H54 (cell line): ENCODE data around the gene PGRMC2.

Experiments used
- DNase-seq: peaks from one replicate; pipeline ENCODE4 v3.0.0; 2011; ENCODE audit warnings: low spot score, mixed read lengths; ENCODE audit not compliant: insufficient read length
- FAIRE-seq: peaks from 3 replicates; lab custom pipeline; 2011; peaks lifted over from hg19 to GRCh38; lab: Jason Lieb, UNC
- POLR2A ChIP-seq: IDR thresholded peaks from 2 replicates; pipeline ENCODE4 v1.6.1; 2011; ENCODE audit warnings: low read depth, mild to moderate bottlenecking, low read length

PGRMC2 gene

GRCh38 chr4:128290526-128290925 is 2.9 kb upstream of the PGRMC2 start:
- no peak for FAIRE-seq
- no peak for TF ChIP-seq POLR2A
- DNase-seq = no peak

DNA sequence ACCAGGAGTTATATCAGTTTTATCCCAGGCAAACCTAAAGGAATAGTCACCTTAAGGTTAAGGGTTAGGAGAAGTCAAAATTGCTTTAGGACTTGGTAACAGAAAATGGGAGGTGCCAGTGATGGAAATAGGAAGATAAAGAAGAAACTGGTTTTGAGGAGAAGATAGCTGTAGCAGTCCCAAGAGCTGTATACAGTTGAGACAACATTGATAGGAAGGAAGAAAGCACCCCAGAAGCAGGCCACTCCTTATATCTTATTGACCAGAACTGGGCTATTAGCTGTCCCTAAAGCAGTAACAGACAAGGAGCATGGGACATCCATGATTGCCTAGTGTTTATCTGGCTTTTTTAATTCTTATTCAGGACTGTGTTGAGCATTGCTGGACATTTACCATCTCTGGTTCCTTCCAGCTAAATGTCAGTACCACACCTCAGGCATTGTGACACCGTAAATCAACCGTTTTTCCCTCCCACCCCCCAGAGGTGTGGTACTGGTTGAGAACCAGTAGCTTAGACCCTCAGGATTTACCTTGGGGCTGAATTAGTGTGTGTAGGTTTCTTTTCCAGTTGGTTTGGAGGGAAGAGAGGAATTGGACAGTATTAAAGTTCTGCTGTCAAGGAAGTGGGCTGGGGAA is 2.0 kb upstream of the PGRMC2 start:
- no peak for TF ChIP-seq POLR2A
- no peak for DNase-seq
- FAIRE-seq = no peak

GRCh38 chr4:128288689-128289106 is 1.1 kb upstream of the PGRMC2 start:
- no peak for FAIRE-seq
- DNase-seq = no peak
- TF ChIP-seq POLR2A = no peak

- DNase-seq (peak; percentile 65), FAIRE-seq (peak; percentile 81)
- peak; percentile 81 for TF ChIP-seq POLR2A
These were observed 467 bp upstream of the PGRMC2 start for GRCh38 chr4:128287871-128288688.

GRCh38 chr4:128286474-128287058 is 1.0 kb downstream of the PGRMC2 start:
- FAIRE-seq (no peak), DNase-seq (no peak)
- TF ChIP-seq POLR2A = no peak

GRCh38 chr4:128285085-128285997 is 2.3 kb downstream of the PGRMC2 start:
- TF ChIP-seq POLR2A = no peak
- DNase-seq (no peak), FAIRE-seq (no peak)

GRCh38 chr4:128284317-128284716 is 3.3 kb downstream of the PGRMC2 start:
- TF ChIP-seq POLR2A = no peak
- DNase-seq (no peak), FAIRE-seq (no peak)

DNA sequence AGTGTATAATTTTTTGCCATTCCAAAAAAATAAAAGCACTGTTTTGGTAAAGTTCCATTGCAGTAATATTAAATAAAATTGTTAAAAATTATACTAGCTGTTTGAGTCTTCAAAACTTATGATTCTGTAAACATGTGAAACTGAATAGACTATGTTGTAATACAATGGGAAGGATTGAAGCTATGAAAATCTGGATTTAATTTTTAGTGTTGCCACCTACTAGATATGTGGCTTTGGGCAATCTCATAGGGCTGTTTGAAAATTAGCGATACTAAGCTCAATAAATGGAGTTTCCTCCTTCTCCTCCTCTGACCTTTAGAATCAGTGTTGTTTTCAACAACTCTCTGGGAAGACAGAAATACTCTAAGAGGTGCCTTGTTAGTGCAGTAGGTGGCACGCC is 4.5 kb downstream of the PGRMC2 start:
- no peak for FAIRE-seq
- DNase-seq = no peak

GRCh38 chr4:128282516-128282915 is 5.1 kb downstream of the PGRMC2 start:
- TF ChIP-seq POLR2A = no peak
- DNase-seq (no peak), FAIRE-seq (no peak)

More for the DNA sequence above, 4.5 kb downstream of the PGRMC2 start:
- TF ChIP-seq POLR2A = no peak

DNA sequence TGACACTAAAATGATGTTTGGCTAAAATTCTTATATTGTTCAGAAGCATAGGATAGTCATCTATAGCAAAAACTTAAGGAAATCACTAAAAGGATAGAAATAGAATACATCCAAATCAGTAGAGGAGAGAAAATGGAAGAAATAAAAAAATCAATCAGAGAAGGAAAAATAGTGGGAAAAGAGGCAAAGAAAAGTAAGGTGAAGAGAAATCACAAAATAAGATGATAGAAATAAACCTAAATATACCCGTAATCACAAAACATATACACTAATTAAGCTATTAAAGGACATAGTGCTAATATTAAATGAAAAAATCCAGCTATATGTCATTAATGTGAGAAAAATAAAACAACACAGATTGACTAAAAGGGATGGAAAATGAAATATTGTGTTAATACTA is 6.3 kb downstream of the PGRMC2 start:
- FAIRE-seq = no peak

DNA sequence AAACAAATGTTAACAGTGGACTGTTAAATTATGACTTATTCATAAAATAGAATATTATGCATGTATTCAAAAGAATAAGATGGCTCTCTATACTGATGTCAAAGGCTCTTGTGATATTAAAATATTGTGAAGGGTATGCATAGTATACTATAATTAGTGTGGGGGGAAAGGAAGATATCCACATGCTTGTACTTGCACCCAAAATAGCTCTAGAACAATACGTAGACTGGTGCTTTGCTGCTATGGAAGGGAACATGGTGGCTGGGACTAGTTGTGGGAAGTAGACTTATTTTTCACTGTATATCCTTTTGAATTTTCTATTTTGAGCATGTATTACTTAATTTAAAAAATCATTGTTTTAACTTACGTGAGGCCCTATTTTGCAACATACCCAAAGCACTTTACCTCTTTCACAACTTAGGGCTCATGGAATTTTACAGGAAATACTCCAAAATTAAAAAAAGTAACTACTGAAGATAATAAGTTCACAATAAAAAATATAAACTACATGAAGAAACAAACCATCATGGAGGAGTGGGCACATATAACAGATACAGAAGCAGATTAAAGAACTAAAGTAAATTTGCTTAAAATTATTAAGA is 7.9 kb downstream of the PGRMC2 start:
- FAIRE-seq = no peak
- TF ChIP-seq POLR2A = no peak
- DNase-seq = no peak

More for the DNA sequence above, 6.3 kb downstream of the PGRMC2 start:
- TF ChIP-seq POLR2A = no peak
- DNase-seq = no peak

GRCh38 chr4:128277856-128278255 is 9.8 kb downstream of the PGRMC2 start:
- DNase-seq (no peak), FAIRE-seq (no peak)
- TF ChIP-seq POLR2A = no peak

- DNase-seq = no peak
- no peak for TF ChIP-seq POLR2A
- FAIRE-seq = no peak
These were observed 12.3 kb downstream of the PGRMC2 start for GRCh38 chr4:128275346-128275745.
